Right forelimb (tissue), 1 donor: Measurements from ENCODE around the gene OR9Q2.
"Not testable (repeated sequence)": the region's sequence is repeated elsewhere in the genome, so short reads cannot be mapped to it uniquely, and the experiment has no call there.

Source experiments
- DNase-seq: peaks from one replicate; pipeline ENCODE4 v3.0.0-alpha.2; 2018

OR9Q2 gene

GRCh38 chr11:58188770-58189169 lies at the start of gene OR9Q2:
TSS of gene OR9Q2 (plus strand) at chr11:58189070. CDS start at chr11:58190491, 1,421 bp downstream.
- DNase-seq: no peak

GRCh38 chr11:58142761-58143160 lies 46.1 kb upstream of the OR9Q2 start:
- no peak for DNase-seq

GRCh38 chr11:58152781-58153180 lies 36.1 kb upstream of the OR9Q2 start:
- DNase-seq: no peak

- DNase-seq: no peak
Observed at GRCh38 chr11:58164389-58164788, 24.5 kb upstream of the OR9Q2 start.

- DNase-seq: no peak
Observed at GRCh38 chr11:58164990-58165389, 23.9 kb upstream of the OR9Q2 start.

- DNase-seq: no peak
Observed at GRCh38 chr11:58165504-58166106, 23.3 kb upstream of the OR9Q2 start.

- DNase-seq: no peak
Observed at GRCh38 chr11:58177409-58178054, 11.3 kb upstream of the OR9Q2 start.

GRCh38 chr11:58178444-58178843 lies 10.4 kb upstream of the OR9Q2 start:
- no peak for DNase-seq

GRCh38 chr11:58179648-58180047 lies 9.2 kb upstream of the OR9Q2 start:
- no peak for DNase-seq

- no peak for DNase-seq
Observed at GRCh38 chr11:58186938-58187337, 1.9 kb upstream of the OR9Q2 start.

GRCh38 chr11:58192229-58192628 lies 3.4 kb downstream of the OR9Q2 start:
- no peak for DNase-seq

- no peak for DNase-seq
Observed at GRCh38 chr11:58193391-58193790, 4.5 kb downstream of the OR9Q2 start.

GRCh38 chr11:58195939-58196338 lies 7.1 kb downstream of the OR9Q2 start:
- DNase-seq: no peak

GRCh38 chr11:58199271-58199670 lies 10.4 kb downstream of the OR9Q2 start:
- DNase-seq: no peak

- no peak for DNase-seq
Observed at GRCh38 chr11:58204042-58204441, 15.2 kb downstream of the OR9Q2 start, which contains the start of gene OR1S2. TSS of gene OR1S2 (minus strand) at chr11:58204142. CDS start at chr11:58204142, 0 bp downstream.

- not testable (repeated sequence) for DNase-seq
Observed at GRCh38 chr11:58212420-58212819, 23.6 kb downstream of the OR9Q2 start, which contains the start of gene OR1S1. TSS of gene OR1S1 (plus strand) at chr11:58212720.

- no peak for DNase-seq
Observed at GRCh38 chr11:58216476-58216875, 27.6 kb downstream of the OR9Q2 start.

GRCh38 chr11:58222721-58223120 lies 33.9 kb downstream of the OR9Q2 start:
- DNase-seq: no peak

- DNase-seq: no peak
Observed at GRCh38 chr11:58227956-58228615, 39.2 kb downstream of the OR9Q2 start.
